Measurements from ENCODE around the gene IYD.
"Not testable (repeated sequence)": the region's sequence is repeated elsewhere in the genome, so short reads cannot be mapped to it uniquely, and the experiment has no call there.

IYD gene

DNA sequence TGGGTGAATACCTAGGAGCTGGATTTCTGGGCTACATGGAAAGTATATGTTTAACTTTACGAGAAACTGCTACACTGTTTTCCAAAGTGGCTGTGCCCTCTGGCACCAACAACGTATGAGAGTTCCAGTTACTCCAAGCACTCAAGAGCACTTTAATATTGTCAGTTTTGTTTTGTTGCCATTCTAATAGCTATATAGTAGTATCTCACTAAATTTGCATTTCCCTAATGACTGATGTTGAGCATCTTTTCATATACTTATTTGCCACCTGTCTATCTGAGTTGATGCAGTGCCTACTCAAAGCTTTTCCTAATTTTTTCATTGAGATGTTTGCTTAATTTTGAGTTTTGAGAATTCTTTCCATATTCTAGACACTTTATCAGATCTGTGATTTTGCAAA lies 76.7 kb downstream of the IYD start:
- no peak for TF ChIP-seq GATA1 (IDR thresholded peaks at IDR 0.05; ENCODE audit: low read depth, low read length)
- TF ChIP-seq POLR2A (IDR thresholded peaks at IDR 0.05; ENCODE audit: low read length), result no peak
- DNase-seq, result no peak

GRCh38 chr6:150448221-150448620 lies 79.4 kb downstream of the IYD start:
- no peak for DNase-seq
- TF ChIP-seq POLR2A (IDR thresholded peaks at IDR 0.05; ENCODE audit: low read length) (no peak), GATA1 (IDR thresholded peaks at IDR 0.05; ENCODE audit: low read depth, low read length) (no peak)

GRCh38 chr6:150449055-150449454 lies 80.2 kb downstream of the IYD start:
- not testable (repeated sequence) for DNase-seq

DNA sequence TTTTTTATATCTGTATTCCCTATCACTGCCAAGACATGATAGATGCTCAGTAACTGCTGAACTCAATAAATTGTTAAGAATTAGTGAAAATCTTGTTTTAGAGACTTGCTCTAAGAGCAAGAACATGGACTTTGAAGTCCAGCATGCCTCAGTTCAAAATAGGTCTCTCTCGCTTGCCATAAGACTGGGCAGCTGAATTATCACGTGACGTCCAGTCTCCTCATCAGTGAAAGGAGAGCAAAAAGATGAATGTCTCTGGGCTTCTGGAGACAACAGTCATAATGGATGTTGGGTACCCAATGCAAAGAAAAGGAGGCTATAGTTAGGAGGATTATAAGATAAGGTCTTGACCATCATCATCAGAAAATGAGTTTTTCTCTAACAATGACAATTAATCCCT lies 82.1 kb downstream of the IYD start:
- TF ChIP-seq GATA1 (IDR thresholded peaks at IDR 0.05; ENCODE audit: low read depth, low read length) (no peak), POLR2A (IDR thresholded peaks at IDR 0.05; ENCODE audit: low read length) (no peak)
- DNase-seq, result no peak

GRCh38 chr6:150451807-150452427 lies 83.1 kb downstream of the IYD start:
- no peak for DNase-seq
- no peak for TF ChIP-seq GATA1 (IDR thresholded peaks at IDR 0.05; ENCODE audit: low read depth, low read length)
- no peak for TF ChIP-seq POLR2A (IDR thresholded peaks at IDR 0.05; ENCODE audit: low read length)

DNA sequence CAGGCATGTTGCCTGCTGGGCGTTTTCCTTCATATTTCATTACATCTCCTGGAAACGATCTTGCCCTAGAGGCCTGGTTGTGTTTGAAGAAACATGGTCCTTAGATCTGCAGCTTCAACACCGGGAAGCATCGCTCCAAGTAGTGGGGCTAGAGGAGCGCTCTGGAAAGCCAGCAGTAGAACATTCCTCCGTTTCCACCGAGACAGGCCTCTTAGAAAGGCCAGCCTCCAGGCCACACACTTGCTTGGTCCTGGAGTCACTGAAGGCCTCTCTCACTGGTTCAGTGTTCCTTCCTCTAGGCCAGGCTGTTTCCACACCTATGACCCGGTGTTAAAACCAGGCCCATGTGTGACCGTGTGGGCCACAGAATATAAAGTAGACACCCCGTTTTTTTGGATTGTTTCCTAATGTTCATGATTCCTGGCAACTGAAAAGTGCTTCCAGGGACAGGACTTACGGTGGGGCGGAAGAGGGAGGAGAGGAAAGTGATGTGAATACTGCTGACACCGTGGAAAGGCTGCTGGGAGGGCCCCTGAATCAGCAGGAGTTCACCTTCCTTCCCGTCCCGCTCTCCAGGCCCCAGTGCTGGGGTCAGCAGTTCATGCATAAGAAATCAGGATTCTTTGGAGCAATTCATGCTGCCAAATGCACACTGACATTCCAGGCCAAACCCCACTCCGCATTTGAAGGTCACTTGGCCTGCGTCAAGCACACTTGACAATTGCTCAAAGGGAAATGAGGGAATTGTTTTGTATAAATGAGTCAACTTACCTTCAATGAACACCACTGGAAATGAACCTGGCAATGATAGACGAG lies 83.8 kb downstream of the IYD start:
- TF ChIP-seq GATA1 (IDR thresholded peaks at IDR 0.05; ENCODE audit: low read depth, low read length) (no peak), POLR2A (IDR thresholded peaks at IDR 0.05; ENCODE audit: low read length) (no peak)
- DNase-seq, result no peak

GRCh38 chr6:150453357-150453756 lies 84.5 kb downstream of the IYD start:
- no peak for TF ChIP-seq POLR2A (IDR thresholded peaks at IDR 0.05; ENCODE audit: low read length)
- TF ChIP-seq GATA1 (IDR thresholded peaks at IDR 0.05; ENCODE audit: low read depth, low read length), result no peak
- DNase-seq, result no peak

Data from erythroblast (primary cell).